ENCODE measurements around the gene KMT2C.

Gene KMT2C

GRCh38 chr7:152132812-152133211 lies 303.0 kb downstream of the KMT2C start:
- ATAC-seq, result no peak
- TF ChIP-seq ZNF565 (CRISPR knock-in tag; conservative IDR thresholded peaks at IDR 0.05; ENCODE audit: low read depth) (no peak), PATZ1 (CRISPR knock-in tag; IDR thresholded peaks at IDR 0.05; ENCODE audit: borderline replicate concordance) (no peak), GLIS3 (CRISPR knock-in tag; IDR thresholded peaks at IDR 0.05) (no peak), OSR1 (CRISPR knock-in tag; IDR thresholded peaks at IDR 0.05) (no peak), ZFP30 (CRISPR knock-in tag; IDR thresholded peaks at IDR 0.05) (no peak), CSDC2 (CRISPR knock-in tag; IDR thresholded peaks at IDR 0.05) (no peak), ISL1 (CRISPR knock-in tag; IDR thresholded peaks at IDR 0.05) (no peak), RARB (CRISPR knock-in tag; IDR thresholded peaks at IDR 0.05) (no peak), TSHZ2 (CRISPR knock-in tag; IDR thresholded peaks at IDR 0.05) (no peak), POU6F1 (CRISPR knock-in tag; IDR thresholded peaks at IDR 0.05; ENCODE audit: borderline replicate concordance, low read depth) (no peak), PPARA (CRISPR knock-in tag; IDR thresholded peaks at IDR 0.05; ENCODE audit: borderline replicate concordance) (no peak), ARNTL (CRISPR knock-in tag; IDR thresholded peaks at IDR 0.05; ENCODE audit: borderline replicate concordance, low read depth) (no peak), ZNF70 (CRISPR knock-in tag; IDR thresholded peaks at IDR 0.05) (no peak), TCF4 (CRISPR knock-in tag; IDR thresholded peaks at IDR 0.05; ENCODE audit: borderline replicate concordance) (no peak), ESRRG (CRISPR knock-in tag; IDR thresholded peaks at IDR 0.05) (no peak), TOX (CRISPR knock-in tag; IDR thresholded peaks at IDR 0.05; ENCODE audit: borderline replicate concordance) (no peak), CSRNP3 (CRISPR knock-in tag; IDR thresholded peaks at IDR 0.05) (no peak), CREB5 (CRISPR knock-in tag; IDR thresholded peaks at IDR 0.05; ENCODE audit: low read depth) (no peak), ZC3H10 (CRISPR knock-in tag; IDR thresholded peaks at IDR 0.05) (no peak), ZFP3 (CRISPR knock-in tag; IDR thresholded peaks at IDR 0.05) (no peak)

GRCh38 chr7:152131981-152132494 lies 303.8 kb downstream of the KMT2C start:
- ATAC-seq, result no peak
- TF ChIP-seq TOX (CRISPR knock-in tag; IDR thresholded peaks at IDR 0.05; ENCODE audit: borderline replicate concordance) (no peak), BACH2 (CRISPR knock-in tag; IDR thresholded peaks at IDR 0.05; ENCODE audit: borderline replicate concordance) (no peak), CSDC2 (CRISPR knock-in tag; IDR thresholded peaks at IDR 0.05) (no peak), GLIS3 (CRISPR knock-in tag; IDR thresholded peaks at IDR 0.05) (no peak), ZC3H10 (CRISPR knock-in tag; IDR thresholded peaks at IDR 0.05) (no peak), ISL1 (CRISPR knock-in tag; IDR thresholded peaks at IDR 0.05) (no peak), RARB (CRISPR knock-in tag; IDR thresholded peaks at IDR 0.05) (no peak), ZNF70 (CRISPR knock-in tag; IDR thresholded peaks at IDR 0.05) (no peak), CREB5 (CRISPR knock-in tag; IDR thresholded peaks at IDR 0.05; ENCODE audit: low read depth) (no peak), CSRNP3 (CRISPR knock-in tag; IDR thresholded peaks at IDR 0.05) (no peak), ESRRG (CRISPR knock-in tag; IDR thresholded peaks at IDR 0.05) (no peak), PATZ1 (CRISPR knock-in tag; IDR thresholded peaks at IDR 0.05; ENCODE audit: borderline replicate concordance) (no peak), TSHZ2 (CRISPR knock-in tag; IDR thresholded peaks at IDR 0.05) (no peak)
